Activated naive CD8-positive, alpha-beta T cell treated with anti-CD3 and anti-CD28 coated beads, Interleukin-2, amount 50 U/mL, for 24 hours (primary cell): ENCODE measurements around the gene SYNJ2.
A peak's percentile ranks its signal among the peaks of the same experiment; 100 is the strongest.

Source experiments
- ATAC-seq: fragments of 150-1000 bp; cut with Tn5 transposase; one replicate; pipeline ENCODE4 v1.10.0; 2021
- DNase-seq: peaks from one replicate; pipeline ENCODE4 v3.0.0; 2021
- H3K27ac Mint-ChIP-seq: one replicate; pipeline ENCODE4 v1.8.0; 2021; ENCODE audit warnings: mild to moderate bottlenecking, mixed read lengths
- H3K27me3 Mint-ChIP-seq: one replicate; pipeline ENCODE4 v1.8.0; 2021; ENCODE audit warnings: mixed read lengths
- H3K36me3 Mint-ChIP-seq: one replicate; pipeline ENCODE4 v1.8.0; 2021; ENCODE audit warnings: low read depth, mixed read lengths
- H3K4me1 Mint-ChIP-seq: one replicate; pipeline ENCODE4 v1.8.0; 2021; ENCODE audit warnings: mixed read lengths
- H3K4me3 Mint-ChIP-seq: one replicate; pipeline ENCODE4 v1.8.0; 2021; ENCODE audit warnings: mild to moderate bottlenecking, moderate library complexity, mixed read lengths
- H3K9me3 Mint-ChIP-seq: one replicate; pipeline ENCODE4 v1.8.0; 2021; ENCODE audit warnings: mixed read lengths

SYNJ2 gene

GRCh38 chr6:157996918-157997702 lies 15.4 kb downstream of the SYNJ2 start:
- Mint-ChIP-seq H3K27me3 (no peaks in the 10 kb centered on the region), H3K4me1 (peaks cover 21% of the 10 kb centered on the region)

GRCh38 chr6:157997893-157998608 lies 16.4 kb downstream of the SYNJ2 start:
- Mint-ChIP-seq H3K27ac (no peak overlapping the region), H3K36me3 (peaks cover 8% of the 10 kb centered on the region), H3K4me1 (peaks cover 31% of the 10 kb centered on the region), H3K9me3 (no peaks in the 10 kb centered on the region), H3K4me3 (no peak overlapping the region), H3K27me3 (no peaks in the 10 kb centered on the region)
- DNase-seq (no peak), ATAC-seq (no peak)

More at GRCh38 chr6:157996918-157997702, 15.4 kb downstream of the SYNJ2 start:
- peaks cover 8% of the 10 kb centered on the region for H3K36me3 Mint-ChIP-seq
- H3K9me3 Mint-ChIP-seq: no peaks in the 10 kb centered on the region
- ATAC-seq: no peak
- no peak overlapping the region for H3K4me3 Mint-ChIP-seq
- H3K27ac Mint-ChIP-seq: no peak overlapping the region
- no peak for DNase-seq

GRCh38 chr6:157998707-157999167 lies 17.1 kb downstream of the SYNJ2 start:
- Mint-ChIP-seq H3K9me3 (no peaks in the 10 kb centered on the region), H3K4me3 (no peak overlapping the region), H3K27ac (no peak overlapping the region), H3K36me3 (peaks cover 10% of the 10 kb centered on the region), H3K4me1 (peaks cover 33% of the 10 kb centered on the region), H3K27me3 (no peaks in the 10 kb centered on the region)
- no peak for DNase-seq
- ATAC-seq: no peak

- DNase-seq (no peak), ATAC-seq (no peak)
- Mint-ChIP-seq H3K4me3 (no peak overlapping the region), H3K27me3 (no peaks in the 10 kb centered on the region), H3K4me1 (peaks cover 36% of the 10 kb centered on the region), H3K9me3 (no peaks in the 10 kb centered on the region), H3K27ac (no peak overlapping the region), H3K36me3 (peaks cover 10% of the 10 kb centered on the region)
These were observed 17.7 kb downstream of the SYNJ2 start for GRCh38 chr6:157999168-158000051.

GRCh38 chr6:158000530-158001307 lies 19.1 kb downstream of the SYNJ2 start:
- H3K9me3 Mint-ChIP-seq: no peaks in the 10 kb centered on the region
- peaks cover 10% of the 10 kb centered on the region for H3K36me3 Mint-ChIP-seq
- no peaks in the 10 kb centered on the region for H3K27me3 Mint-ChIP-seq
- no peak for ATAC-seq
- no peak for DNase-seq
- H3K27ac Mint-ChIP-seq: no peak overlapping the region
- no peak overlapping the region for H3K4me3 Mint-ChIP-seq
- H3K4me1 Mint-ChIP-seq: peaks cover 39% of the 10 kb centered on the region

GRCh38 chr6:158002249-158002950 lies 20.7 kb downstream of the SYNJ2 start:
- ATAC-seq (peak; percentile 6), DNase-seq (no peak)
- H3K9me3 Mint-ChIP-seq: no peaks in the 10 kb centered on the region
- peak overlapping the region; percentile 83 for H3K27ac Mint-ChIP-seq
- peaks cover 37% of the 10 kb centered on the region for H3K4me1 Mint-ChIP-seq
- H3K4me3 Mint-ChIP-seq: peak overlapping the region; percentile 12
- H3K27me3 Mint-ChIP-seq: no peaks in the 10 kb centered on the region
- H3K36me3 Mint-ChIP-seq: peaks cover 15% of the 10 kb centered on the region

- peak; percentile 64 for DNase-seq
- no peaks in the 10 kb centered on the region for H3K27me3 Mint-ChIP-seq
- H3K4me1 Mint-ChIP-seq: peaks cover 43% of the 10 kb centered on the region
- peaks cover 15% of the 10 kb centered on the region for H3K36me3 Mint-ChIP-seq
- H3K4me3 Mint-ChIP-seq: peak overlapping the region; percentile 12
- ATAC-seq: peak; percentile 94
- no peaks in the 10 kb centered on the region for H3K9me3 Mint-ChIP-seq
- peak overlapping the region; percentile 83 for H3K27ac Mint-ChIP-seq
These were observed 21.5 kb downstream of the SYNJ2 start for GRCh38 chr6:158002951-158003853.

GRCh38 chr6:158003910-158004700 lies 22.4 kb downstream of the SYNJ2 start:
- H3K36me3 Mint-ChIP-seq: peaks cover 17% of the 10 kb centered on the region
- no peaks in the 10 kb centered on the region for H3K9me3 Mint-ChIP-seq
- no peak overlapping the region for H3K4me3 Mint-ChIP-seq
- no peak for DNase-seq
- H3K27me3 Mint-ChIP-seq: no peaks in the 10 kb centered on the region
- H3K4me1 Mint-ChIP-seq: peaks cover 52% of the 10 kb centered on the region
- no peak for ATAC-seq
- peak overlapping the region; percentile 83 for H3K27ac Mint-ChIP-seq

- no peak overlapping the region for H3K27ac Mint-ChIP-seq
- ATAC-seq (no peak), DNase-seq (no peak)
- H3K4me1 Mint-ChIP-seq: peaks cover 58% of the 10 kb centered on the region
- H3K27me3 Mint-ChIP-seq: no peaks in the 10 kb centered on the region
- no peaks in the 10 kb centered on the region for H3K9me3 Mint-ChIP-seq
- no peak overlapping the region for H3K4me3 Mint-ChIP-seq
- H3K36me3 Mint-ChIP-seq: peaks cover 21% of the 10 kb centered on the region
These were observed 23.0 kb downstream of the SYNJ2 start for GRCh38 chr6:158004701-158005095.

- Mint-ChIP-seq H3K9me3 (no peaks in the 10 kb centered on the region), H3K4me3 (no peak overlapping the region), H3K27me3 (no peaks in the 10 kb centered on the region), H3K36me3 (peaks cover 26% of the 10 kb centered on the region), H3K27ac (no peak overlapping the region), H3K4me1 (peaks cover 68% of the 10 kb centered on the region)
- ATAC-seq (no peak), DNase-seq (no peak)
These were observed 24.0 kb downstream of the SYNJ2 start for GRCh38 chr6:158005626-158006180.

GRCh38 chr6:158006331-158006730 lies 24.7 kb downstream of the SYNJ2 start:
- DNase-seq (no peak), ATAC-seq (no peak)
- Mint-ChIP-seq H3K27me3 (no peaks in the 10 kb centered on the region), H3K4me3 (no peak overlapping the region), H3K36me3 (peaks cover 25% of the 10 kb centered on the region), H3K9me3 (no peaks in the 10 kb centered on the region), H3K27ac (no peak overlapping the region), H3K4me1 (peaks cover 74% of the 10 kb centered on the region)
